Prostate gland (tissue), 2 donors: Measurements from ENCODE around the gene PPA1. TPM values are rescaled to one million over a fixed set of nuclear protein-coding genes. Genes with fewer than 3 reads are reported as not detected.
"Not testable (repeated sequence)": the region's sequence is repeated elsewhere in the genome, so short reads cannot be mapped to it uniquely, and the experiment has no call there.

Experiments
- DNase-seq: peaks from one replicate; pipeline ENCODE4 v3.0.0-alpha.2; 2019; ENCODE audit warnings: low spot score
- H3K27ac ChIP-seq, 2 donors: fragments of 200-600 bp; sonication (generic); 2 replicates each; pipeline ENCODE4 v1.5.1; 2017 to 2019
- H3K27me3 ChIP-seq: fragments of 200-600 bp; sonication (generic); replicated peaks from 2 replicates; pipeline ENCODE4 v1.5.1; 2019; ENCODE audit not compliant: insufficient read depth
- H3K36me3 ChIP-seq, 2 donors: fragments of 200-600 bp; sonication (generic); 1 replicate in 1 of 2; 2 replicates in 1 of 2; pipeline versions ENCODE4 v1.5.1 to v1.8.1; 2017 to 2019
- H3K4me1 ChIP-seq: fragments of 200-600 bp; sonication (generic); replicated peaks from 2 replicates; pipeline ENCODE4 v1.5.1; 2019
- H3K4me3 ChIP-seq, 2 donors: fragments of 200-600 bp; sonication (generic); 2 replicates each; pipeline ENCODE4 v1.5.1; 2017 to 2019
- H3K9me3 ChIP-seq: fragments of 200-600 bp; sonication (generic); 2 replicates; pipeline ENCODE4 v1.5.1; 2017
- POLR2A ChIP-seq: fragments of 450-650 bp; IDR thresholded peaks from one replicate; pipeline ENCODE4 v1.6.1; 2016; ENCODE audit warnings: antibody characterized with exemption, mild to moderate bottlenecking
- POLR2AphosphoS5 ChIP-seq: sonication (generic); formaldehyde crosslinking; IDR thresholded peaks from one replicate; pipeline ENCODE4 v1.6.1; 2017; ENCODE audit warnings: antibody characterized with exemption
- WGBS: methylation state at CpG from one replicate; pipeline ENCODE4 v1.1.5; 2018; 5-methylcytosine and 5-hydroxymethylcytosine counted together
- intact Hi-C: fragments of 100-400 bp; cut with DNase I; formaldehyde crosslinking; loops from one replicate; pipeline ENCODE4 v1.14.2; 2022
- total RNA-seq, 2 donors: library from RNA; depleted of rRNA; stranded (reverse); fragments of >200 nt; gene quantifications; one replicate each; pipeline ENCODE4 v1.1.0, GENCODE V29; 2016
- TF ChIP-seq, protein P1 (sequence below), 4 experiments: fragments of 200-600 bp in 2 of 4; fragments of 450-650 bp in 2 of 4; sonication (generic) in 2 of 4; IDR thresholded peaks; 1 replicate in 3 of 4; 2 replicates in 1 of 4; pipeline ENCODE4 v1.5.1; 2016 to 2019; ENCODE audit warnings: antibody characterized with exemption in 4 of 4, mild to moderate bottlenecking in 2 of 4, moderate library complexity in 2 of 4

The PPA1 gene
- total RNA-seq, 2 donors from 2014 or later: 79.4 to 109 TPM

DNA sequence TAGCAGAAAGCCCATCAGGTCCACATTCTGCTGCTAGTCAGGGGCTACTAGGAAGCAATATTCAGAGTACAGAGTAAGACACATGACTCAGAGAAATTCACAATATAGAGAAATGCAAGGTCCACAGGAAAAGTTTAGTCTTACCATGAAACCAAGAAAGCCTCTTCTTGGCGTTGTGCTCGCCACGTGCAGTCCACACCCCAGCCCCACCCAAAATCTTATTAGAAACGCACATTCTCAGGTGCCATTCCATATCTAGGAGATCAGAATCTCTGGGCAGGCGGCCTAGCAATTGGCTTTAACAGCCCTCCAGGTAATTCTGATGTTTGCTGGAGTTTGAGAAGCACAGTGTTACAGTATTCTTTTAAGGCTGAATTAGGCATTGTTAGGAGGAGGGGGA, 47.1 kb downstream of the PPA1 start:
- TF ChIP-seq POLR2AphosphoS5: no peak
- TF ChIP-seq, protein P1, sequence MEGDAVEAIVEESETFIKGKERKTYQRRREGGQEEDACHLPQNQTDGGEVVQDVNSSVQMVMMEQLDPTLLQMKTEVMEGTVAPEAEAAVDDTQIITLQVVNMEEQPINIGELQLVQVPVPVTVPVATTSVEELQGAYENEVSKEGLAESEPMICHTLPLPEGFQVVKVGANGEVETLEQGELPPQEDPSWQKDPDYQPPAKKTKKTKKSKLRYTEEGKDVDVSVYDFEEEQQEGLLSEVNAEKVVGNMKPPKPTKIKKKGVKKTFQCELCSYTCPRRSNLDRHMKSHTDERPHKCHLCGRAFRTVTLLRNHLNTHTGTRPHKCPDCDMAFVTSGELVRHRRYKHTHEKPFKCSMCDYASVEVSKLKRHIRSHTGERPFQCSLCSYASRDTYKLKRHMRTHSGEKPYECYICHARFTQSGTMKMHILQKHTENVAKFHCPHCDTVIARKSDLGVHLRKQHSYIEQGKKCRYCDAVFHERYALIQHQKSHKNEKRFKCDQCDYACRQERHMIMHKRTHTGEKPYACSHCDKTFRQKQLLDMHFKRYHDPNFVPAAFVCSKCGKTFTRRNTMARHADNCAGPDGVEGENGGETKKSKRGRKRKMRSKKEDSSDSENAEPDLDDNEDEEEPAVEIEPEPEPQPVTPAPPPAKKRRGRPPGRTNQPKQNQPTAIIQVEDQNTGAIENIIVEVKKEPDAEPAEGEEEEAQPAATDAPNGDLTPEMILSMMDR (IDR thresholded peaks at IDR 0.05): no peak
- no peak for TF ChIP-seq POLR2A
- Histone ChIP-seq H3K9me3 (no peaks in the 10 kb centered on the region), H3K36me3 (no peaks in the 10 kb centered on the region), H3K4me3 (no peak overlapping the region), H3K27ac (no peak overlapping the region), H3K4me1 (no peaks in the 10 kb centered on the region), H3K27me3 (no peaks in the 10 kb centered on the region)
- intact Hi-C loops: no loop called here
- WGBS: 55% methylated on average over 5 of the region's 5 CpGs
- no peak for DNase-seq

DNA sequence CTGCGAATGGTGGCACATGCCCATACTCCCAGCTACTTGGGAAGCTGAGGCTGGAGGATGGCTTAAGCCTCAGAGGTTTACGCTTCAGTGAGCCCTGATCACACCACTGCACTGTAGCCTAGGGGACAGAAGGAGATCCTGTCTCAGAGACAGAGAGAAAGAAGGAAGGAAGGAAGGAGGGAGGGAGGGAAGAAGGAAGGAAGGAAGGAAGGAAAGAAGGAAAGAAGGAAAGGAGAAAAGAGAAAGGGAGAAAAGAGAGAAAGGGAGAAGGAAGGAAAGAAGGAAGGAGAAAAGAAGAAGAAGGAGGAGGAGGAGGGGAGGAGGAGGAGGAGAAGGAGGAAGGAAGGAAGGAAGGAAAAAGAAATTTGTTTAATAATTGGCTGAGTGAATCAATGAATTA, 49.9 kb downstream of the PPA1 start:
- intact Hi-C loops: no loop called here
- Histone ChIP-seq H3K27ac (no peak overlapping the region), H3K9me3 (no peaks in the 10 kb centered on the region), H3K36me3 (no peaks in the 10 kb centered on the region), H3K4me1 (no peaks in the 10 kb centered on the region), H3K27me3 (no peaks in the 10 kb centered on the region), H3K4me3 (no peak overlapping the region)
- DNase-seq: no peak
- 73% methylated on average over 2 of the region's 2 CpGs for WGBS
- TF ChIP-seq, protein P1 (IDR thresholded peaks at IDR 0.05): no peak
- TF ChIP-seq POLR2AphosphoS5: no peak
- TF ChIP-seq POLR2A: no peak

GRCh38 chr10:70179209-70179608, 54.0 kb downstream of the PPA1 start:
- WGBS: 93% methylated on average over 8 of the region's 8 CpGs
- H3K4me1 ChIP-seq, intact Hi-C loops: not testable (repeated sequence)

DNA sequence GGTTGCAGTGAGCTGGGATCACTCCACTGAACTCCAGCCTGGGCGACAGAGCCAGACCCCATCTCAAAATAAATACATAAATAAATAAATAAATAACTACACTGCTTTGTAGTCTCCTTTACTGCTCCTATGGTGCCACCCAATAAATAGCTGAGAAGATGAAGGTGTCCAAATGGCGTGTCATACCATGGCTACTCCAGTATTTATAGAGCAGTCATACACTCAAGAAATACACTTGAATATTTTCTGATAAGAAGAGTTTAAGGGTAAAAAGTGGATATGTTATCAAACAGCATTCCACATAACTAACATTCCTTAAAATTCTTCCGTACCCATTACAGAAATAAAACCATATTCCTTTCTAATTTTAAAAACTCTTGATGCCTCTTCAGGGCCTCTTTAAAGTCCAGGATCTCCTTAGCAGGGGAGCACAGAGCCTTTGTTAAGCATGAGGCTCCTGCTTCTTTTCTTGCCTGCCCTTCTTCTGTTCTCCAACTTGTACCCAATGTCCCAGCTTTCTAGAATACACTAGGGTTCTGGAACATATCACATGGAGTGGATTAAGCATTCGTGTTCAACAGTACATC, 55.0 kb downstream of the PPA1 start:
- intact Hi-C loops: no loop called here
- TF ChIP-seq POLR2AphosphoS5 (no peak), POLR2A (no peak)
- TF ChIP-seq, protein P1 (IDR thresholded peaks at IDR 0.05): no peak
- Histone ChIP-seq H3K4me1 (no peaks in the 10 kb centered on the region), H3K36me3 (no peaks in the 10 kb centered on the region), H3K27ac (no peak overlapping the region), H3K27me3 (no peaks in the 10 kb centered on the region), H3K9me3 (no peaks in the 10 kb centered on the region), H3K4me3 (no peak overlapping the region)
- WGBS: 85% methylated on average over 4 of the region's 4 CpGs
- no peak for DNase-seq

More at GRCh38 chr10:70179209-70179608, 54.0 kb downstream of the PPA1 start:
- H3K4me3 ChIP-seq, DNase-seq, H3K27me3 ChIP-seq, H3K9me3 ChIP-seq, H3K36me3 ChIP-seq, H3K27ac ChIP-seq: not testable (repeated sequence)

DNA sequence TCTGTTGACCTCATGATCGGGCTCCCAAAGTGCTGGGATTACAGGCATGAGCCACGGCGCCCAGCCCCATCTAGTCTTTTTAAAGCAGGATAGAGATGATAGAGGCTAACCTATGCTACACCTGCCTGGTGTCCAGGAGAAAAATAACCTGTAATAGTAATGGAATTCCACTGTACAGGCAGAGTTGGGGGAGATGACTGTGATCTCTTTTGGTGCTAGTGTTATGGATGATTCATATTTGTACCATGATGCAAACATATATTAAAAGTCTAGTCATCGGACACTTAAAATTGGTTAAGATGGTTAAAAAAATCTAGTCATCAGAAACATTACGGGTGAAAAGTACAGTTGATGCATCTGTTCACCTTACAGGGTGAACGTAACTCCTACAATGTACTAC, 56.8 kb downstream of the PPA1 start:
- intact Hi-C loops: no loop called here
- no peak for DNase-seq
- Histone ChIP-seq H3K27me3 (no peaks in the 10 kb centered on the region), H3K27ac (no peak overlapping the region), H3K4me3 (no peak overlapping the region), H3K4me1 (no peaks in the 10 kb centered on the region), H3K36me3 (no peaks in the 10 kb centered on the region), H3K9me3 (no peaks in the 10 kb centered on the region)
- 84% methylated on average over 6 of the region's 6 CpGs for WGBS
- TF ChIP-seq POLR2A (no peak), POLR2AphosphoS5 (no peak)
- TF ChIP-seq, protein P1 (IDR thresholded peaks at IDR 0.05): no peak
